K562 (cell line): ENCODE data around the gene AGO4. TPM values are rescaled to one million over a fixed set of nuclear protein-coding genes. Genes with fewer than 3 reads are reported as not detected.

Experiments used
- ARID1B ChIP-seq: fragments of 450-650 bp; IDR thresholded peaks from 2 replicates; pipeline ENCODE4 v1.6.1; 2016; ENCODE audit warnings: antibody characterized with exemption, mild to moderate bottlenecking, inconsistent platforms
- CCAR2 ChIP-seq: fragments of 200-400 bp; formaldehyde crosslinking; IDR thresholded peaks from 2 replicates; pipeline ENCODE4 v1.6.1; 2017; ENCODE audit warnings: mild to moderate bottlenecking, low read depth, low read length
- CTCF ChIP-seq, 3 experiments: IDR thresholded peaks in 2 of 3; conservative IDR thresholded peaks in 1 of 3; 2 replicates each; pipeline ENCODE4 v1.5.1; 2011 to 2012; ENCODE audit warnings: low read length in 3 of 3, mild to moderate bottlenecking in 3 of 3, control low read depth in 2 of 3, improper control_type of control experiment in 1 of 3, inconsistent platforms in 1 of 3, low read depth in 1 of 3, mixed read lengths in 1 of 3, moderate library complexity in 1 of 3; ENCODE audit not compliant: insufficient read depth in 2 of 3
- ERF ChIP-seq: fragments of 450-650 bp; formaldehyde crosslinking; IDR thresholded peaks from 2 replicates; pipeline ENCODE4 v1.4.0; 2020; ENCODE audit warnings: mild to moderate bottlenecking, mixed read lengths
- HMGXB4 ChIP-seq: sonication (generic); formaldehyde crosslinking; IDR thresholded peaks from 2 replicates; pipeline ENCODE4 v1.8.1; 2023; ENCODE audit warnings: mild to moderate bottlenecking, missing genetic modification reagents
- KDM5B ChIP-seq: fragments of 200-600 bp; sonication (generic); IDR thresholded peaks from 2 replicates; pipeline ENCODE4 v1.6.1; 2012; ENCODE audit warnings: low read depth, mild to moderate bottlenecking, moderate library complexity, low read length, control low read depth, inconsistent platforms; ENCODE audit not compliant: insufficient replicate concordance
- MAFG ChIP-seq: fragments of 450-650 bp; conservative IDR thresholded peaks from 2 replicates; pipeline ENCODE4 v1.6.1; 2016; ENCODE audit warnings: missing genetic modification characterization, missing compliant biosample characterization
- MXI1 ChIP-seq: IDR thresholded peaks from 2 replicates; pipeline ENCODE4 v1.6.1; 2011; ENCODE audit warnings: low read depth, mild to moderate bottlenecking, improper control_type of control experiment, low read length
- NFE2 ChIP-seq: IDR thresholded peaks from 2 replicates; pipeline ENCODE4 v1.6.1; 2014; ENCODE audit warnings: antibody characterized with exemption, low read depth
- PHF8 ChIP-seq: fragments of 200-600 bp; sonication (generic); IDR thresholded peaks from 2 replicates; pipeline ENCODE4 v1.6.1; 2012; ENCODE audit warnings: mixed run types, mild to moderate bottlenecking, inconsistent platforms, low read length, moderate library complexity, borderline replicate concordance
- SMARCC2 ChIP-seq: fragments of 450-650 bp; IDR thresholded peaks from 2 replicates; pipeline ENCODE4 v1.6.1; 2017; ENCODE audit warnings: antibody characterized with exemption, moderate library complexity, mild to moderate bottlenecking, low read depth
- ZC3H11A ChIP-seq: IDR thresholded peaks from 2 replicates; pipeline ENCODE4 v1.6.1; 2012; ENCODE audit warnings: low read depth, low read length, improper control_type of control experiment
- ZNF140 ChIP-seq: fragments of 250-450 bp; sonication (Bioruptor Pico); IDR thresholded peaks from 2 replicates; pipeline ENCODE4 v1.8.0; 2021; ENCODE audit warnings: moderate library complexity, mild to moderate bottlenecking, inconsistent platforms
- ZNF282 ChIP-seq: sonication (generic); formaldehyde crosslinking; IDR thresholded peaks from 2 replicates; pipeline ENCODE4 v1.8.1; 2023; ENCODE audit warnings: missing genetic modification reagents
- ZNF586 ChIP-seq: fragments of 450-650 bp; formaldehyde crosslinking; conservative IDR thresholded peaks from 2 replicates; pipeline ENCODE4 v1.4.0; 2020; ENCODE audit warnings: mild to moderate bottlenecking, moderate library complexity
- ZNF830 ChIP-seq: fragments of 250-450 bp; sonication (Bioruptor Pico); IDR thresholded peaks from 2 replicates; pipeline ENCODE4 v1.5.0; 2021; ENCODE audit warnings: mild to moderate bottlenecking
- polyA plus RNA-seq, 8 experiments: library from polyadenylated mRNA; depleted of rRNA in 4 of 8; stranded (reverse) in 5 of 8; unstranded in 3 of 8; fragments of >200 nt; fragmentation: Nextera tagmentation in 2 of 8; fragmentation: Illumina TruSeq in 1 of 8; extraction: Ambion mirVana in 2 of 8; extraction: Trizol in 1 of 8; gene quantifications; 2 replicates each; pipeline versions ENCODE4 v1.2.1 to v1.2.3, GENCODE V29; 2011 to 2014; ENCODE audit warnings: inconsistent platforms in 1 of 8, missing spikeins in 1 of 8
- total RNA-seq, 7 experiments: library from RNA; depleted of rRNA in 6 of 7; stranded (reverse); fragments of >200 nt in 6 of 7; fragmentation: Illumina TruSeq in 2 of 7; extraction: Trizol in 2 of 7; gene quantifications; 2 replicates each; pipeline versions ENCODE4 v1.2.1 to v1.2.3, GENCODE V29; 2011 to 2021; ENCODE audit warnings: low replicate concordance in 1 of 7
- TF ChIP-seq, protein P1 (sequence below): fragments of 450-650 bp; IDR thresholded peaks from one replicate; pipeline ENCODE4 v1.6.1; 2018; ENCODE audit warnings: mild to moderate bottlenecking, moderate library complexity; ENCODE audit not compliant: partially characterized antibody
- TF ChIP-seq, protein P2 (sequence below), 2 experiments: fragments of 450-650 bp; conservative IDR thresholded peaks; 2 replicates each; pipeline ENCODE4 v1.6.1; 2017; ENCODE audit warnings: mild to moderate bottlenecking in 2 of 2, moderate library complexity in 2 of 2
- TF ChIP-seq, protein P3 (sequence below): fragments of 250-450 bp; sonication (Bioruptor Pico); IDR thresholded peaks from 2 replicates; pipeline ENCODE4 v1.5.0; 2020; ENCODE audit warnings: mild to moderate bottlenecking
- TF ChIP-seq, protein P4 (sequence below): fragments of 450-650 bp; IDR thresholded peaks from 2 replicates; pipeline ENCODE4 v1.6.1; 2014; ENCODE audit warnings: low read depth, mild to moderate bottlenecking, moderate library complexity, borderline replicate concordance

Gene AGO4
- total and polyA plus RNA-seq, 9 of the 15 experiments (the other 6 are each of a cell fraction or from before 2014, with no cell fraction given): 1.3 to 10.5 (median 6.5) TPM

GRCh38 chr1:35881850-35882273 lies 74.0 kb downstream of the AGO4 start (continued):
- TF ChIP-seq, protein P1, sequence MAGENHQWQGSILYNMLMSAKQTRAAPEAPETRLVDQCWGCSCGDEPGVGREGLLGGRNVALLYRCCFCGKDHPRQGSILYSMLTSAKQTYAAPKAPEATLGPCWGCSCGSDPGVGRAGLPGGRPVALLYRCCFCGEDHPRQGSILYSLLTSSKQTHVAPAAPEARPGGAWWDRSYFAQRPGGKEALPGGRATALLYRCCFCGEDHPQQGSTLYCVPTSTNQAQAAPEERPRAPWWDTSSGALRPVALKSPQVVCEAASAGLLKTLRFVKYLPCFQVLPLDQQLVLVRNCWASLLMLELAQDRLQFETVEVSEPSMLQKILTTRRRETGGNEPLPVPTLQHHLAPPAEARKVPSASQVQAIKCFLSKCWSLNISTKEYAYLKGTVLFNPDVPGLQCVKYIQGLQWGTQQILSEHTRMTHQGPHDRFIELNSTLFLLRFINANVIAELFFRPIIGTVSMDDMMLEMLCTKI: no peak
- TF ChIP-seq ZNF282 (CRISPR knock-in tag) (no peak), ZNF830 (CRISPR knock-in tag) (no peak), ZNF586 (CRISPR knock-in tag) (no peak), MXI1 (no peak), ZC3H11A (no peak), ARID1B (peak; percentile 92), SMARCC2 (no peak), KDM5B (no peak), NFE2 (no peak), MAFG (tag) (no peak), CTCF (IDR thresholded peaks at IDR 0.05 in 2 of 3, conservative IDR thresholded peaks at IDR 0.05 in 1 of 3; ENCODE audit: insufficient read depth in 2 of 3, low read depth in 1 of 3, low read length in 3 of 3) (no peak), ZNF140 (CRISPR knock-in tag) (no peak), CCAR2 (no peak), HMGXB4 (CRISPR knock-in tag) (no peak), PHF8 (no peak), ERF (CRISPR knock-in tag) (no peak)
- TF ChIP-seq, protein P2, sequence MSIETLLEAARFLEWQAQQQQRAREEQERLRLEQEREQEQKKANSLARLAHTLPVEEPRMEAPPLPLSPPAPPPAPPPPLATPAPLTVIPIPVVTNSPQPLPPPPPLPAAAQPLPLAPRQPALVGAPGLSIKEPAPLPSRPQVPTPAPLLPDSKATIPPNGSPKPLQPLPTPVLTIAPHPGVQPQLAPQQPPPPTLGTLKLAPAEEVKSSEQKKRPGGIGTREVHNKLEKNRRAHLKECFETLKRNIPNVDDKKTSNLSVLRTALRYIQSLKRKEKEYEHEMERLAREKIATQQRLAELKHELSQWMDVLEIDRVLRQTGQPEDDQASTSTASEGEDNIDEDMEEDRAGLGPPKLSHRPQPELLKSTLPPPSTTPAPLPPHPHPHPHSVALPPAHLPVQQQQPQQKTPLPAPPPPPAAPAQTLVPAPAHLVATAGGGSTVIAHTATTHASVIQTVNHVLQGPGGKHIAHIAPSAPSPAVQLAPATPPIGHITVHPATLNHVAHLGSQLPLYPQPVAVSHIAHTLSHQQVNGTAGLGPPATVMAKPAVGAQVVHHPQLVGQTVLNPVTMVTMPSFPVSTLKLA (conservative IDR thresholded peaks at IDR 0.05): peak; percentile 96 to 98
- TF ChIP-seq, protein P3, sequence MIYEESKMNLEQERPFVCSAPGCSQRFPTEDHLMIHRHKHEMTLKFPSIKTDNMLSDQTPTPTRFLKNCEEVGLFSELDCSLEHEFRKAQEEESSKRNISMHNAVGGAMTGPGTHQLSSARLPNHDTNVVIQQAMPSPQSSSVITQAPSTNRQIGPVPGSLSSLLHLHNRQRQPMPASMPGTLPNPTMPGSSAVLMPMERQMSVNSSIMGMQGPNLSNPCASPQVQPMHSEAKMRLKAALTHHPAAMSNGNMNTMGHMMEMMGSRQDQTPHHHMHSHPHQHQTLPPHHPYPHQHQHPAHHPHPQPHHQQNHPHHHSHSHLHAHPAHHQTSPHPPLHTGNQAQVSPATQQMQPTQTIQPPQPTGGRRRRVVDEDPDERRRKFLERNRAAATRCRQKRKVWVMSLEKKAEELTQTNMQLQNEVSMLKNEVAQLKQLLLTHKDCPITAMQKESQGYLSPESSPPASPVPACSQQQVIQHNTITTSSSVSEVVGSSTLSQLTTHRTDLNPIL: no peak
- TF ChIP-seq, protein P4, sequence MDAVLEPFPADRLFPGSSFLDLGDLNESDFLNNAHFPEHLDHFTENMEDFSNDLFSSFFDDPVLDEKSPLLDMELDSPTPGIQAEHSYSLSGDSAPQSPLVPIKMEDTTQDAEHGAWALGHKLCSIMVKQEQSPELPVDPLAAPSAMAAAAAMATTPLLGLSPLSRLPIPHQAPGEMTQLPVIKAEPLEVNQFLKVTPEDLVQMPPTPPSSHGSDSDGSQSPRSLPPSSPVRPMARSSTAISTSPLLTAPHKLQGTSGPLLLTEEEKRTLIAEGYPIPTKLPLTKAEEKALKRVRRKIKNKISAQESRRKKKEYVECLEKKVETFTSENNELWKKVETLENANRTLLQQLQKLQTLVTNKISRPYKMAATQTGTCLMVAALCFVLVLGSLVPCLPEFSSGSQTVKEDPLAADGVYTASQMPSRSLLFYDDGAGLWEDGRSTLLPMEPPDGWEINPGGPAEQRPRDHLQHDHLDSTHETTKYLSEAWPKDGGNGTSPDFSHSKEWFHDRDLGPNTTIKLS: no peak
